UCSD-AML1 (cell line): ENCODE measurements around the gene DMRTB1.
A peak's percentile ranks its signal among the peaks of the same experiment; 100 is the strongest.

Experiments
- DNase-seq: peaks from one replicate; lab custom pipeline; 2025; ENCODE audit not compliant: unreplicated experiment; lab: John Stamatoyannopoulos, UW

DMRTB1 gene

DNA sequence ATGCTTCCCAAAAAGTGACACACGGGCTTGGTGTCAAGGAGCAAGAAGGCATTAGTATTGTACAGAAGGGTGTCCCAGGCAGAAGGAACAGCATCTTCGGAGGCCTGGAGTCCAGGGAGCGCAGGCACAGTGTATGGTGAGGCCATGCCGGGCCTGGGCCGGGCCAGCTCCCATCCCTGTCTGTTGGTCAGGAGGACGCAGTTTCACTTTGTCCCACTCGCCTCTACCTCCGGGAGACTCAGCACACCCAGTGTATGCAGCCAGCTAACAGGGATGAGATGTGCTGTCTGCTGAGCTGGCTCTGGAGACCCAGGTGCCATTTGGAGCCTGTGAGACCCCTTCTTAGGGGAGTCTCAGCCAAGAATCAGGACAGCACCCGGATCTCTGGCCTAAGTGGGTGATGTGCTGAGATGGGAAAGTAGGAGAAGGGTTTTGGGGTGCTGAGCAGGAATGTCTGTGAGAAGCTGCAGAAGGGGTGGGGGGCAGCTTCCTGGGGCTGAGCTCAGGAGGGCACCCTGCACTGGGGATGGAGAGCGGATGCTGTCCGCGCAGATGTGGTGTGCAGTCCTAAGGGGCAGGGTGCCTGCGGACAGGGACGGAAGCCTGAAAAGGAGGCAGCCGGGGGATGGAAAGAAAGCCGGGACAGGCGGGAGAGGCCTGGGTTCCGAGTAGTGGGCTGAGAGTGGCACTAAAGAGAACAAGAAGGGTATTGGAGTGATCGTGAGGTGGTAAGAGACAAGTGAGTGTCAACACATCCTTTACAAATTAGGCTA is 25.7 kb downstream of the DMRTB1 start:
- DNase-seq, result no peak

DNA sequence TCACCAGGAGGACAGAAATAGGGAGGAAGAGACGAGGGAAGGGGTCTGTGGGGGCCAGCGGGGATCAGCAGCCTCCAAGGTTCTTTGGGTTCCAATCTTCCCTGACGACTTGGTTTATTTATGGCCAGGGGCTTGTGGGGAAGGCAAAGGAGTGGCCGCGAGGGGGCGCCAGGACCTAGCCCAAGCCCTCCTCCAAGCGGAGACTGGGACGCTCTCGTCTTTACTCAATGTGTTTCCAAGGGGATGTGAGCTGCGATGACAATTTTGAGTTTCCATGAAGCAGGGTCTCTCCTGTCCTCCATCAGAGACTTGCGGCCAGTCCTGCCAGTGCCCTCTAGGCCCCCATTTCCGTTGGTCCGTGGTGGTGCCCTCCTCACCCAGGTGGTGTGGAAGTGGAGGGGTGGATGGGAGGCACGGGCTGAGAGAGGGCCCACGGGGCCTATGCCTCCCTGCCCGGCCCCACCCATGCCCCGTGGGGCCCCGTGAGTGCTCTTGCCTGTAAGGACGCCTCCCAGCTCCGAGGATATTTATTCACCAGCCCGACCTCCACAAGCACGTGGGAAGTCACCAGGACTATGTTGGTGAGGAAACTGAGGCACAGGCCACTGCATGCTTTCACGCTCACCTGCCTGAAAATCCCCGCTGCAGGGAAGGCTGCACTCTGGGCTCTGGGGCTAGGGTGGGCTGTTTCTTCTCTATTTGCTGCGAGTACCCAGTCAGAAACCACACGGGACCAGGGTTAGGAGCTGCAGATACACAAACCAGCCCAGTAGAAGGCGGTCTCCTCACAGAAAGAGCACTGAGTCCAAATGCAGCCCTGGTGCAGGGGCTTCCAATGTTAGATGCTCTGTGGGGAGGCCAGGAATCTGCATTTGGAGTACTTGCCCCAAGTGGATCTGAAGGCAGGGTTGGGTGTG is 26.5 kb downstream of the DMRTB1 start:
- DNase-seq, result peak; percentile 78

DNA sequence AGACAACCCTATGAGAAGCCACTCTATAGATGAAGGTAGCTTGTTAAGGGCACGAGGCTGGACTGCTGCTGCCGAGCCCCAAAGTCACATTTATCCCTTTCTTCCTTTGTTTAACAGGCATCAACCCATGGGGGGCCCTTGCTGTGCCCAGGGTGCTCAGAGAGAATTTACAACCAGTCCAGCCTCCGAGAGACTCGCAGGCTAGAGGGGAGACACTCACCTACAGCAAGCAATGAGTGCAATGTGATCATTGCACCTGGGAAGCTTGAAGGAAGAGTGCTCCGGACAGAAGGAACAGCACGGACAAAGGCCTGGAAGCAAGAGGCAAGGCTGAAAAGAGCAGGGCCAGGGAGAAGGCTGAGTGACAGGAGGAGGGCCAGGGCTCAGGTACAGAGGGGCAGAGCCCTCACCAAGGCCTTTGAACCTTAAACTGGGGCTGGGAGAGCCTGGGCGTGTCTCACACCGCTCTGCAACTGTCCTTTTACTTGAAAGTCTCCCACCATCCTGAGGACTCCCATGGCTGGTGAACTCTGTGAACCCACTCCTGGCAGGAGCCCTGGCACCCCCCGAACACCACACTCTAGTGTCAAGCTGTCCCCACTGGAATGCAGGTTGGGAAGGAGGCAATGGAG is 27.3 kb downstream of the DMRTB1 start:
- no peak for DNase-seq

DNA sequence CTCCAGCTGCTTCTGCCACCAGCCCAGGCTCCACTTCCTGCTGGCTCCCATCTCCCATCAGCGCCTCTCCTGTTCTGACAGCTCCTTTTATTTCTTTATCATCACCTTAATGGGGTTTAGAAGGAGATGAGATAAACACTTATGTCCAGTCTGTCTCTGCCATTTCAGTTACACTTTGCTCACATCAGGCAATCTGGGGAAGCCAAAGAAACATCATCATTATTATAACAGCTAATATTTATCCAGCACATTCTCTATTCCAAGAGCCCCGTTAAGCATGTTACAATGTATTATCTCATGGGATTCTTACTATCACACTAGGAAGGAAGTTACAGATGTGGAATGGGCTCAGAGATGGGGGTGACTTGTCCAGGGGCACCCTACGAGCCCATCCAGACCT is 31.2 kb downstream of the DMRTB1 start:
- DNase-seq, result no peak

DNA sequence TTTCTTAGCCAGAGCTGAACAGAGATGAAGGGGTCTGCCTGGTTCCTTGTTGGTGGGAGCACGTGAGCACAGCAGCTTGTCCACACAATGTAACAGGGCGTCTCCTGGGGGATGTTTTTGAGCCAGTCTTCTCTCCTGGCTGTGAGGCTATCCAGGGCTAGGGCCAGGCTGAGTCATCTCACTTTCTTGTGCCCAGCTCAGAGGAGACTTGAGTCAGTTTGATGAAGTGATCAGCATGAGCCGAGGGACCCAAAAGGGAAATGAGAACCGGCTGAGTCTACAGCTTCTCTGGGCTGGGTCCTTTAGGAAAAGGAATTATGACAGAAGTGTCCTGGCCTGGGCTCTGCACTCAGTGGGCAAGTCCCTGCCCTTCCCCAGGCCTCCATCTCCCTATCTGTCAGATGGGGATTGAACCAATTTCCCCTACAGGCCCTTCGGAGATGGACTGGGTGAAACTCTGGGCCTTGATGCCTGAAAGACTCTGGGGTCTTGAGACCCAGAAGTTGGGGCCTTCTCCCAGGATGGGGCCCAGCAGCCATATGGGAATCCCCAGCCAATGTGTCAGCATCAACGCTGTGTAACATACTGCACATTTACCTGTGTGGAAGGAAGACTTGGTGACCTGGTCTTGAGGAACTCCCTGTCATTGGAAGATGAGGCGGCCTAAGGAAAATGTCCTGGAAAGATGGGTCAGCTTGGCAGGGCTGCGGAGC is 36.6 kb downstream of the DMRTB1 start:
- DNase-seq, result no peak

DNA sequence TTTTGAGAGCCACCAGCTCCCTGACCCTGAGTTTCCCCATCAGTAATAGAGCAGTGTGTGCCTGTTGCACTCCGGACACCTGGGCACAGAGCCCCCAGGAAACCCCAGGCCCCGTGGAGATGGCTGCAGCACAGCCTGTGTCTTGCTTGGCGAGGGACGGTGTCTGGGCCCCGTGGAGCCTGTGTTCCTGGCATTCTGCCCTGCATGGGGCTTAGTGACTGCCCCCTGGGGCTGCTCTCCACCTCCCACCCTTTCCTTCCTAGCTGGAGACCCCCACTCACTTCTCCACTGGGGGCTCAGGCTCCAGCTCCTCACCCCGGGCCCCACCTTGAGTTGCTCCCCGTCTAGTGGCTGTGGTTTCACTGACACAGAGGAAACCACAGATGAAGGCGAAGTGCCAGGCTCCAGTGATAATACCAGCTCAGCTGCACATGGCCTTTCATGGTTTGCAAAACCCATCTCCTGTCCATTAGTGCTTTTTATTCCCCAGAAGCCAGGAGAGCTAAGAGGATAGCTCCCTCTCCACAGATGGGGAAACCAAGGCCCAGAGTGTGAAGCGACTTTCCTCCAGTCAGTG is 39.4 kb downstream of the DMRTB1 start:
- DNase-seq, result no peak

DNA sequence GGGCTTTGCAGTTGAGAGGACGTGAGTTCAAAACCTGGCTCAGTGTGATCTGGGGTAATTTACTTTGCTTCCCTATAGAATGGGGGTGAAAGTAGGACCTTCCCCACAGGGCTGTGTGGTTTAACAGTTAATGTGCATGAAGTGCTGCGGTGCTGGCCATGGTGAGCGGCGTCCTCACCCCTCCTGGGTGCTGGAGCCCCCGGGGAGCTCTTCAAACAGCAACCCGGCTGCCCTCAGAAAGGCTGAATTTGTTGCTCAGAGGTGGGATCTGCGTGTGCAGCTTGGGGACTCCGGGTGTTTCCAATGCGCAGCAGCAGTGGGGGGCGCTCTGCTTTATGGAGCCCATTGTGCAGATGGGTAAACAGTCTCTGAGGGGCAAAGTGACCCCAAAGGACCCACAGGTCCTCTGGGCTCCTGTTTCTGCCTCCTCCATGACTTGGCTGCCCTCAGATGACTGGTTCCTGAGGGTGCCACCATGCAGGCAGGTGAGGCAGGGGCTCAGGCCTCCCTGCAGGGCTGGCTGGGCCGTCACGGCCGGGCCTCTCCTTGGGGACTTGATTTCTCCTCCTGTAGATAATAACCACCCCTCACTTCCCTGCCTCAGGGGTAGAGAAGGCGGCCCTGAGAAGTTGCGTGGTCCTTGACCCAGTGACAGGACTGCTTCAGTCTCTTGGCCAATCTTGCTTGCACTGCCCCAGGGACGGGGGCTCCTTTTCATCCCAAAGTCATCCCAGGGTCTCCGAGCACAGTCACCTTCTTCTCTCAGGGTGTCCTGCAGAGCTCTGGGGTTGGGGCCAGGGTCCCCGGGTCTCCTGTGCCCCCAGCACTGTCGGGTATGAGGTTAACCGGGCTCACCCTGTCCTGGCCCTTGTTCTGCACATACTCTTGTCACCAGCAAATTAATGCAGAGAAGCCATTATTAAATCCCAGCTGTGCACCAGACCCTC is 40.3 kb downstream of the DMRTB1 start:
- no peak for DNase-seq

DNA sequence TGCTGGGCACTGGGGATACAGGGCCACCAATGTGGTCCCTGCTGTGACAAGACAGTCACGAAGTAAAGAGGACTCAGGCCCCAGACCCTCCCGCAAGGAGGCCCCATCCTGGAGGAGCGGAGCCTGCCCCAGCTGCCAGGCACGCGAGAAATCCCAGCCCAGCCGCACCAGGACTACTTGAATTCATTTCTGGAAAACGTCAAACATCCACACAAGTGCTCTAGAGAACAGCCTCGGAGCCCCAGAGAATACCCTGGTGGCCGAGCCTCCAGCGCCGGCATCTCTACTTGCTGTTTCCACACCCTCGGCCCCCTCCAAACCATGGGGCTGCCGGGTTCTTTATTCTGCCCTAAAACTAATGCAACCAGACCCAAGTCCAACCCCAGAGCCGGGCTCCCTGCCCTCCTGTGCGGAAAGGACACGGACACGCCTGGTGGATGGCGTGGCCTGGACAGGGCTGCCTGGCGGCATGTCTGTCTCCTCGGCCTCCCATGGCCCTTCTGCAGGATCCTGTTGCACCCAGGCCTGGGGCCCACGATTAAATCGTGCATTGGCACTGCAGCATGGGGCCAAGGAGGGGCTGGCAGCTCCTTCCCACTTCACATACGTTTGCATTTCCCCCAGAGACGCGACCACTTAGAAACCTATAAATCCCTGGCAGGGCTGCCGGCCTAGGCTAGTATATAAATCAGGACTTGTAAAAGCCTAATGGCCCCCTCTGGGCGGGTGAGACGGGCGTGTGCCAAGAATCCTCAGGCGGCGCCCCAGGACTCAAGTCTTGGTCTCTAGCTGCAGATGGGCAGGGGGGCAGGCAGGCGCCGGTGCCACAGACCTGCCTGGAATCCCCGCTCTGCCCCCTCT is 41.2 kb downstream of the DMRTB1 start:
- DNase-seq, result no peak

DNA sequence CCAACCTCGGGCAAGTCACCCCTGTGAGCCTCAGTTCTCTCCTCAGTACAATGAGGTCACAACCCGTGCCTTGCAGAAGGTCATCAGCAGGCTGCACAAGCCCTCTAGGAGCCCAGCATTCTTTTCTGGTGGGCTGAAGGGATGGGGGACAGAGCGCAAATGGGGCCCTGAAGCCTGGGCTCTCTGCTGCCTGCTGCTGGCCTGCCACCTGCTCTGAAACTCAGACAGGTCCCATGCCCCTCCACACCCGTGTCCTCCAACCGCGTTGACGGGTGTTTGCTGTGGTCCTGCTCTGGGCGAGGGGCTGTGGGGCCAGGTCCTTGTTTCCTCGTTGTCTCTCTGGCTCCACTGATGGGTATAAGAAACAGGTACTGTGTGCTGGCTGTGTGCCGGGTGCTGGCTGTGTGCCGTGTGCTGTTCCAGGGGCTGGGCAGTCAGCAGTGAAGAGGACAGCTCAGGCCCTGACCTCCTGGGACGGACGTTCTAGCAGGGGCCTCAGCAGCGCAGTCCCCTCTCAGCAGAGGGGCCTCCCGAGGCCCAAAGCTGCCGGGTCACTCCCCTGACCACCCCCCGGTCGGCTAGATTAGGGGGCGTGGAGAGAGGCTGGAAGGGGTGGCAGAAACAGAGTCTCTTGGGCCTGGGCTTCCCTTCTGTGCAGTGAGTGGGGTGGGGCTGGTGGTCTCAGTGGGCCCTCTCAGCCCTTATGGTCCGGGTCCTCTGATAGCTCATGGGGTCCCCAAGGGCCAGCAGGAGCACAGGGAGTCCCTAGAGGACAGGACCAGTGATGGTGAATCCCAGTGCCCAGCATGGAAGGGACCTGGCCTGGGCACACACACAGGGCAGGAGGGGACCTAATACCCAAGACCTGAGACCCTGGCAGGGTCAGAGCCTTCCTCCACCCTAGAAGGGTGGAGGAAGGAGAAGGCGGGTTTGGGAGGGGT is 42.1 kb downstream of the DMRTB1 start:
- DNase-seq, result no peak

DNA sequence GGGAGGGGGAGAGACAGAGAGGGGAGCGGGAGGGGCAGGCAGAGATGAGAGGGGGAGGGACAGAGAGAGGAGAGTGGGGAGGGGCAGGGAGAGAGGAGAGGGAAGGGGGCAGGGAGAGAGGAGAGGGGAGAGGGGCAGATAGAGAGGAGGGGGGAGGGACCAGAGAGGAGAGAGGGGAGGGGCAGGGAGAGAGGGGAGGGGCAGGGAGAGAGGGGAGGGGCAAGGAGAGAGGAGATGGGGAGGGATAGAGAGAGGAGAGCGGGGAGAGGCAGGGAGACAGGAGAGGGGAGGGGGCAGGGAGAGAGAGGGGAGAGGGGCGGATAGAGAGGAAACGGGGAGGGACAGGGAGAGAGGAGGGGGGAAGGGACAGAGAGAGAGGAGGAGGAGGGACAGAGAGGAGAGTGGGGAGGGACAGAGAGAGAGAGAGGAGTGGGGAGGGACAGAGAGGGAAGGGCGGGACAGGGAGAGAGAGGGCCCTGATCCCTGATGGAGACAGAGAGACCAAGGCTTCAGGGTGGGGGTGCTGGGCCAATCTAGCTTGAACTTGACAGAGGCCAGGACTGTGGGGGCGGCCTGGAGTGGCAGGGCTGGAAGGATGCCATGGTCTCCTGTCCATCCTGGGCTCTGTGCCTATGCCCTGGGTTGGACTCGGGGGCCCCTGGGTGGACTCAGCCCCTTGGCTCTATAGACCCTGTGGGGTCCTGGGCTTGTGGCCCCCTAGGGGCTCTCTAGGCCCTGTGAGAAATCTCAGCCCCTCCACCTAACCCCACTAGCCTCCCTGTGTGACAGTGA is 43.6 kb downstream of the DMRTB1 start:
- DNase-seq, result no peak

DNA sequence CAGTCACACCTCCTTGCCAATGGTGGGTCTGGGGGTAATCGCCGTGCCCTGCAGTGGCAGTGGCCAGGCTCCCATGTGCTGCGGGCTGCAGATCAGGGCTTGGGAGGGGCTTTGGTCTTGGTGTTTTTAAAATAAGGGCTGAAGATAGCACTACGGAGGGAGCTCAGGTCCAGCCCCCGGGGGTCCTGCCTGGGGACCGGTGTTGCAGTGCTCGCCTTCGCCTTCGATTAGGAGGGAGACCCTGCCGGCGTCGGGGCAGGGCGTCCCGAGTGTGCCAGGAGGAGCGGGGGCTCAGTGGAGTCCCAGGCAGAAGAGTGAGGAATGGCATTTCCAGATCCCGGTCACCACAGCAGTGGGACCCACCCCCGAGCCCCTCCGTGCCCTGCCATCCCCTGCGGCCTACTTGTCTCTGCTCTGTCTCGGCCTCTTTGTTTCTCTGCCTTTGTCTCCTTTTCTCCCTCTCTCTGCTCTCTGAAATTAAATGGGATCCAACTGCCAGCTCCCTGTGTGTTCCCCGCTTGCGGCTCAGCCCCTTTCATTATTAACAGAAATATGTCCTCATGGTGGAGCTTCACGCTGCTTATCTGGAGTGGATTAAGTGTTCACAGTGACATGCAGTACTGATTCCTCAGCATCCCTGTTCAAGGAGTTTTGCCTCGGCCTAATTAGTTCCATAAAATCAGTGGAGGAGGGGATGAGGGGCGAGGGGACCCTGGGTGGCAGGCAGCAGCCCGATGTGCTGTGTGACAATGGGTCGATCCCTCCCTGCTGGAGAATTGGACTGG is 44.4 kb downstream of the DMRTB1 start:
- DNase-seq, result no peak

DNA sequence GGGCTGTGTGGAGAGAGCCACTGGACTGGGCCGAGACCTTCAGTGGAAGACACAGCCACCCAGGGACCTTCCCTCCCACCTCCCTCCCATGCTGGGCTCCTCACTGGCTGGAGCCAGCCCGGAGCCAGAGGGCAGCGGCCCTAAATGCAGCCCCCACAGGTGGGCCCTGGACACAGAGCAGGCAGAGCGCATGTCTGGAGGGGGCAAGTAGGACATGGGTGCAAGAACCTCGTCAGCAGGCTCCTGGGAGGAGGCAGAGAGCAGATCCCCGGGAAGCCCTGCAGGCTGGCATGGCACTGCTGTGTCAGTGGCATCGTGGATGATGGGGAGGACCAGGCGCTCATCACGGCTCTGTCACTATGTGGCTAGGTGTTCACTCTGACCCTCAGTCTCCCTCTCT is 45.7 kb downstream of the DMRTB1 start:
- no peak for DNase-seq

DNA sequence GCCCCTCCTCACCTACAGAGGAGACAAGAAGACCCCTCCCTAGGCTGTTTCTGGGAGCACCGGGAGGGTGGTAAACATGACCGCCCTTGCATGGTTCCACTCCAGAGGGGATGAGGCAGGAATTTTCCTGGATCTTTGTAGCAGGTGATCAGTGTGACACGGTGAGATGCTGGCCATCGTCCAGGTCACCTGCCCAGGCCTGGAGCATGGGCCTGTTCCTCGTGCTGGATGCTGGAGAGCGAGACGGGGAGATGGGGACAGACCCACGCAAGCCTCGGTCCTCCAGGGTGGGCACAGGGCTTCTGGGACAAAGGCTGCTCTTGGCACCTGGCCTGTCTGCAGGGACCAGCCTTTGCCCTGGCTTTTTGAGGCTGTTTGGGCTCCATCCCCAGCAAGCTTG is 46.2 kb downstream of the DMRTB1 start:
- DNase-seq, result no peak

DNA sequence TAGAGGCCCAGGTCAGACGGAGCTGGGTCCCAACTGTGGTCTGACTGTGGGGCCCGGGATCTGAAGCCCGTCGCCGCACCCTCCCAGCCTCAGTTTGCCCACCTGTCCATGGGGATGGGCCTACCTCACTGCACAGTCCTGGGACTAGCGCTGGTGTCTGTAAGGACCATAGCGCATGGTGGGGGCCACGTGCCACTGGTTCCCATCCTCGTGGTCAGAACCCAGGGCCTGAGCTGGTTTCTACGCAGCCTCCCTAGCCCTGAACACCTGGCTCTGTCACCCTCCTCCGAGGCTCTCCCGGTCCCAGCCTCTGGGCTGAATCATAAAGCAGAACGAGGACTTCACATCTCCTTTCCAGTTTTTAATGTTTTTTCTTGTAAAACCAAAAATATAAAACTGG is 46.7 kb downstream of the DMRTB1 start:
- no peak for DNase-seq

DNA sequence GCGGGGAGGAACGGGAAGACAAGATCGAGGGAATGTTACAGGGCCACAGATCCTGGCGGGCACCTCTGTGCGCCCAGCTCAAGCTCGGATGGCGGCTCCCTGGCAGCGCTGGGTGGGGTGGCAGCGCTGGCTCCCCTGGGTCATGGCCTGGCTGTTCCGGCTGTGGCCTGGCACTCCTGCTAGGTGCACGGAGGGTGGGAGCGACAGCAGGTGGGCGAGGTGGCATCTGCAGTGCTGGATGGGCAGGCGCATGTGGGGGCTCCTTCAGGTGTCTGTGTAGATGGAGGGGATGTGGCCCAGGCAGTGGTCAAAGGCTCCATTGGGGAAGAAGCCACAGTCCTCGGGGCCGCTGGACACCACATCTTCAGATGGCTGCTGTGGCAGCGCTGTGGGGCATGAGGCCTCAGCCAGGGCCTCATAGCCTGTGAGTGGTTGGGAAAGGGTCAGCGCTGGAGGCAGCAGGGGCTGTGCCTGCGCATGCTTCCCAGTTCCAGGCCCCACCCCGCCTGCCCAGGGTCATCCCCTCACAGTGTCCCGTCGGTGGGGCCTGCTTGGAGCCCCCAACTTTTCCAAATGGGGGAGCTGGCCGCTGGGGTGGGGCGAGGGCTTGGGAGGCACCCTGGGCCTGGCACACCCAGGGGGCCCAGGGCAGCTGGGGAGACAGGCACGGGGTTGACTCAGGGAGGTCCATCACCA is 47.3 kb downstream of the DMRTB1 start:
- DNase-seq, result no peak
